NCI-H1417 treated with DMSO at 0.1 percent for 48 hours (cell line): ENCODE measurements around the gene ZNF709.
"Not testable (repeated sequence)": the region's sequence is repeated elsewhere in the genome, so short reads cannot be mapped to it uniquely, and the experiment has no call there.

Experiments used
- DNase-seq: peaks from one replicate; lab custom pipeline; 2025; lab: John Stamatoyannopoulos, UW

ZNF709 gene

GRCh38 chr19:12450844-12451243 is 33.8 kb downstream of the ZNF709 start:
- DNase-seq, result no peak

GRCh38 chr19:12448808-12449207 is 35.8 kb downstream of the ZNF709 start:
- DNase-seq, result no peak

DNA sequence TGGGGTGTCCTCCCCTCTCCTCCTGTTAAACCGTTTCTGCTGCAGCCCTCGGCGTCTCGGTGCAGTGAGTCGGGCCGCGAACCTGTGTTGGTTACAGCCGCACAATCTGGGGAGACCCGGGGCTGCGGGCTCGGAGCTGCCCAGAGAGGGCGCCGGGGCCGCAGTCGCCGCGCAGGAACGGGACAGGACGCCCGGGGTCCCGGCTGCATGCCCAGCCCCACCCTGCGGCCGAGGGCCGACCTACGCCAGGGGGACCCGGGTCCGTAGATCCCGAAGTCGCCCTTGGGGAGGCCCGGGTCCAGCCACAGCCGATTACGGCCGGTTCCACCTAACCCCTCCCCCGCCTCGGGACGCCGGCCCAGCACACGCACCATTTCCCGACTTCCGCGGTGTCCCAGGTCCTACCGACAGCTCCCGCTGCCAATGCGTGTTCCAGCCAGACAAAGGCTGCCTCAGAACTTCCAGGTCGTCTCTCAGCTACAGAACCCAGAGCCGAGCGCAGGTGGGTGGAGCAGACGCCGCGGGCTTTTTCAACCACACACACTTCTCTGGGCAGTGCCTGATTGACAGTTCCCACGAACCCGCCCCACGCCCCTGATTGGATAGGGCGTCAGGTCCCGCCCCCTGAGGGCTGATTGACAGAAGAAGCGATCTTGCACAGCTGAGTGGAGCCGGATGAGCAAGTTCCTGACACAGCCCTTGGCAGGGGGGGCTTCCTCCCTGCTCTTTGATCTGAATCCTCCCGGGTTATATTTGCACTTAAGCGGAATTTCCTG is 43.9 kb downstream of the ZNF709 start, which contains the start of gene ZNF443:
Gene ZNF443, minus strand, starts transcription at position 481 of the 776 bp plus-strand sequence. Its CDS starts 107 bp downstream, at position 374.
- peak; percentile 91 for DNase-seq

DNA sequence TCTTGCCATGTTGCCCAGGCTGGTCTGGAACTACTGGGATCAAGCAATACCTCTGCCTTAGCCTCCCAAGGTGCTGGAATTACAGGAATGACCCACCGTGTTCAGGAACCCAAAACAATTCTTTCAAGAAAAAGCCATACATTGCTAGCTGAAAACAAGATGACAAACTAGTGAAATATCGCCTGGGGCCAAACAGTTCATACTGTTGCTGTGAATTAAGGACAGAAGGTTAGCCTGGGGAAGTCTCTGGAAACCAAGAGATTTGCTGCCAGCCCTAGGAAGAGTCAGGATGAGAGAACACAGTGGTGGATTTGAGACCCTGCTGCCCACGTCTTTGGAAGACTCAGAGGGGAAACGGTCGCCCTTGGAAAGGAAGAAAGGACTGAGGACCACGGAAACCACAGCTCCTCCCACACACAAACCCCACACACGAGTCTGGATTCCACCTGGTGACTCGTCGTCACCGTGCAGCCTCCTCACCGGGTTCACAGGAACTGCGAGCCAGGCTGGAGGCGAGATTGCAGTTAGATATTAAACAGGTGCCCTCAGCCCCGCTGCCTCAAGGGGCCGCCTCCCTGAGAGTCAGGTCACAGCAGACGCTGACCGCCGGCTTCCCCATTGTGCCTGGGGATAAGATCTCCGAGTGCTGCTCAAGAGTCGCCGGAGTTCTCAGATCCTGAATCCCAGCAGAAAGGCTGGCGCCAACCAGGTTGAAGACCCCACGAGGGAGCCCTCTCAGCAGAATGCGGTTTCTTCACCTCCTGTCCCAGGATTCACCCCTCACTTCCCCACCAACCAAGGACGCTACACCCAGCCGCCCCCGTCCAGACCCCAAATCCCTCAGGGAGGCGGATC is 44.7 kb downstream of the ZNF709 start:
- DNase-seq, result not testable (repeated sequence)

GRCh38 chr19:12430726-12431299 is 53.8 kb downstream of the ZNF709 start:
- DNase-seq, result not testable (repeated sequence)

GRCh38 chr19:12425888-12426274 is 58.7 kb downstream of the ZNF709 start:
- DNase-seq, result no peak

DNA sequence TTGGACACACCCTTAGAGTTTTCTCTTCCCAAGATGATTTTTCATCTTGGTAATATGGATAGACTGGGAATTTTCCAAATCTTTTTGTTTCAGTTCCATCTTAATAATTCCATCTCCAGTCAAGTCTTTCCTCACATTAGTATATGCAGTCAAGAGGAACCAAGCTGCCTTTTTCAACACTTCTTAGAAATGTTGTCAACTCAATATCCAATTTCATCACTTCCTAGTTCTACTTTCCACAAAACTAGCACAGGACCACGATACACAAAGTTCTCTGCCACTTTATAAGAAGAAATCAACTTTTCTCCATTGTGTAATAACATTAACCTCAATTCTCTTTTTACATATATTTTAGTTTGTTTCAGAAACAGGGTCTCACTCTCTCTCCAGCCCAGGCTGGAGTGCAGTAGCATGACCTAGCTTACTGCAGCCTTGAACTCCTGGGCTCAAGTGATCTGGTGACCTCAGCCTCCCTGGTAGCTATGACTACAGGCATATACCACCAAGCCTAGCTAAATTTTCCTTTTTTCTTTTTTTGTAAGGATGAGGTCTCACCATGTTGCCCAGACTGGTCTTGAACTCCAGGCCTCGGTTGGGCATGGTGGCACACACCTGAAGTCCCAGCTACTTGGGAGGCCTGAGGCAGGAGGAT is 59.3 kb downstream of the ZNF709 start:
- DNase-seq, result no peak

DNA sequence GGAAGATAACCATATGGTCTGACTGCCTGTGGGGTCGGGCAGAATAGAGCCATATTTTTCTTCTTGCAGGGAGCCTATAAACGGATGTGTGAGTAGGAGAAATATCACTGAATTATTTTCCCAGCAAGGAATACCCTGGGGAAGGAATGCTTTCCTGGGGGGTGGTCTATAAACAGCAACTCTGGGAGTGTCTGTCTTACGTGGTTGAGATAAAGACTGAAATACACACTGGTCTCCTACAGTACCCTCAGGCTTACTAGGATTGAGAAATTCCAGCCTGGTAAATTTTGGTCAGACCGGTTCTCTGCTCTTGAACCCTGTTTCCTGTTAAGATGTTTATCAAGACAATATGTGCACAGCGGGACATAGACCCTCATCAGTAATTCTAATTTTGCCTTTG is 67.3 kb downstream of the ZNF709 start:
- DNase-seq, result not testable (repeated sequence)

DNA sequence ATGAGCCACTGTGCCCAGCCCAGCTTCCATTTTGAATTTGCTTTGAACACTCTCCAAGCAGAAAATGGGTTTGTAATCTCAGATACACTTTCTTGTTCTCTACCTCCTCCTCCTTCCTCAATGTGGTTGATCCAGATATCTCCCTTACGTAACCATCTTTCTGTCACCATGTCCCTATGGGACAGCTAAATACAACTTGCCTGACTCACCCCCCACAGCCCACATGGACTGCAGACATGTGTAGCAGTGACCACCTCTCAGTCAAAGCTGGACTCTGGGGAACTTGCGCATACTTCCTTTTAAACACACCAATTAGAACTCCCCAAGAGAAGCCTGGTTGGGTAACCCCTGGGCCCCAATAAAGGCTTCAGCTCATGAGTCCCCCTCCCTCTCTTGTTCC is 72.7 kb downstream of the ZNF709 start:
- DNase-seq, result no peak
